K562 treated with DMSO at 1 percent for 24 hours (cell line): ENCODE results near the gene TTLL9. TPM values are rescaled to one million over a fixed set of nuclear protein-coding genes. Genes with fewer than 3 reads are reported as not detected.

ENCODE experiments used
- total RNA-seq: library from RNA; unstranded; fragments of 300-600 nt; gene quantifications from 2 replicates; pipeline ENCODE4 v1.2.3, GENCODE V29; 2022; ENCODE audit warnings: low read depth; ENCODE audit not compliant: insufficient read depth

Gene TTLL9
- not detected in 2 replicates for total RNA-seq

GRCh38 chr20:31869942-31870725 lies at the start of gene TTLL9, which contains the start of gene DUSP15:
TTLL9 (plus strand) TSS chr20:31870634; CDS start chr20:31871127, 493 bp downstream.
DUSP15 (minus strand) TSS chr20:31870527; CDS start chr20:31870337, 190 bp downstream.

GRCh38 chr20:31845300-31845863 lies 25.1 kb upstream of the TTLL9 start, which contains the start of gene FOXS1:
FOXS1 (minus strand) TSS chr20:31845604; CDS start chr20:31845542, 62 bp downstream.

GRCh38 chr20:31951530-31952453 lies 81.4 kb downstream of the TTLL9 start, which contains the start of gene PDRG1:
PDRG1 (minus strand) TSS chr20:31952046; CDS start chr20:31951961, 85 bp downstream.

GRCh38 chr20:31967830-31968249 lies 97.4 kb downstream of the TTLL9 start, which contains the start of gene XKR7:
XKR7 (plus strand) TSS chr20:31968151; CDS start chr20:31968176, 25 bp downstream.

Other genes starting within 250 kb of the TTLL9 start
- not detected in 2 replicates for gene COX4I2, start 232.7 kb upstream of the TTLL9 start, total RNA-seq
- 164 and 166 TPM in 2 replicates for gene BCL2L1, start 147.8 kb upstream of the TTLL9 start, total RNA-seq
- gene TPX2, start 131.3 kb upstream of the TTLL9 start, total RNA-seq: 99.7 and 114 TPM in 2 replicates
- 0.69 and 0.80 TPM in 2 replicates for gene MYLK2, start 51.3 kb upstream of the TTLL9 start, total RNA-seq
- gene FOXS1, start 25.0 kb upstream of the TTLL9 start, total RNA-seq: not detected in 2 replicates
- 0.79 TPM in 1 of 2 replicates, not detected in the other for gene DUSP15, start 107 bp upstream of the TTLL9 start, total RNA-seq
- gene PDRG1, start 81.4 kb downstream of the TTLL9 start, total RNA-seq: 24.4 and 24.9 TPM in 2 replicates
- gene XKR7, start 97.5 kb downstream of the TTLL9 start, total RNA-seq: not detected in 2 replicates
- gene CCM2L, start 139.8 kb downstream of the TTLL9 start, total RNA-seq: 0.36 and 1.4 TPM in 2 replicates
- gene HCK, start 181.6 kb downstream of the TTLL9 start, total RNA-seq: 0.59 and 0.61 TPM in 2 replicates
- 27.4 and 27.8 TPM in 2 replicates for gene TM9SF4, start 239.1 kb downstream of the TTLL9 start, total RNA-seq